ENCODE measurements around the gene SGK1. TPM values are rescaled to one million over a fixed set of nuclear protein-coding genes. Genes with fewer than 3 reads are reported as not detected.
A peak's percentile ranks its signal among the peaks of the same experiment; 100 is the strongest.
"Not testable (repeated sequence)": the region's sequence is repeated elsewhere in the genome, so short reads cannot be mapped to it uniquely, and the experiment has no call there.

SGK1 gene
- polyA plus RNA-seq, 10 donors: 24.1 to 42.8 (median 29.0) TPM

DNA sequence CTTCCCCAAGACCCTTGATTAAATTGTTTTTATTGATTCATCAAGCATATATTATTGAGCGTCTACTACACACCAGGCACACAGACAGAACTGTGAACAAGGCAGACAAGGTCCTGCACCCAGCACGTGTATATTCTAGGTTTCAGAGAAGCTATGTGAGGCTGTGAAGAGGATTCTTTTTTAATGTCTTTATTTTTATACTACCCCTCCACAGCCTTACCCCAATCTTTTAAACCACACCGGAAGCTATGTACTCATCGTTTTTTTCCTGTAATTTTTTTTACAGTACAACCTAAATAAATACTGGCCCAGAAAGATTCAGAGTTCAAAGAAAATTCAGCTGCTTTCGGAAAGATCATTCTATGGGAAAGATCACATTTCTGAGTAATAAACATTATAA lies 10.0 kb downstream of the SGK1 start:
- no peak for DNase-seq

DNA sequence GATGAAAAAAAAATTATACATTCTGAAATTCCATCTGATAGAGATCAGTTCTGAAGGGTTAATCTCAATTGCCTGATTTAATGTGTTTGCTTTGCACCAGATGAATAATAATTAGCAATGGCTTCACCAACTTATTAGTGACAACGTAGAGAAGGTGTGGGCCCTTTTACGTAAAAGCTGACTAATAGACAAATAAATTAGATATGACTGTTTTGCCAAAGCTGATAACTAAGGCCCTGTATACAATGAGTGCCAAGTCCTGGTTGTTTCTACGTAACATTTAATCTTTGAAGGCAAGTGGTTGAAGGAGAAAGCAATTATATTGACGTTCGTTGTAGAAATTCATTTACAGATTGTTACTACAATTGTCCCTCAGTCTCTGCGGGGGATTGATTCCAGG lies 10.8 kb downstream of the SGK1 start:
- no peak for DNase-seq

DNA sequence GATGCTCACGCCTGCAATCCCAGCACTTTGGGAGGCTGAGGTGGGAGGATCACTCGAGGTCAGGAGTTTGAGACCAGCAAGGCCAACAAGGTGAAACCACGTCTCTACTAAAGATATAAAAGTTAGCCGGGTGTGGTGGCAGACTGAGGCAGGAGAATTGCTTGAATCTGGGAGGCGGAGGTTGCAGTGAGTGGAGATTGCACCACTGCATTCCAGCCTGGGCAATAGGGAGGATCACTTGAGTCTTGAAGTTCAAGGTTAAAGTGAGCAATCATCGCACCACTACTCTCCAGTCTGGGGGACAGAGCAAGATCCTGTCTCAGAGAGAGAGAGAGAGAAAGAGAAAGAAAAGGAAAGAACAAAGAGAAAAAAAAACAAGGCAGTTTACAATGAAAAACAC lies 13.5 kb downstream of the SGK1 start:
- DNase-seq: not testable (repeated sequence)

DNA sequence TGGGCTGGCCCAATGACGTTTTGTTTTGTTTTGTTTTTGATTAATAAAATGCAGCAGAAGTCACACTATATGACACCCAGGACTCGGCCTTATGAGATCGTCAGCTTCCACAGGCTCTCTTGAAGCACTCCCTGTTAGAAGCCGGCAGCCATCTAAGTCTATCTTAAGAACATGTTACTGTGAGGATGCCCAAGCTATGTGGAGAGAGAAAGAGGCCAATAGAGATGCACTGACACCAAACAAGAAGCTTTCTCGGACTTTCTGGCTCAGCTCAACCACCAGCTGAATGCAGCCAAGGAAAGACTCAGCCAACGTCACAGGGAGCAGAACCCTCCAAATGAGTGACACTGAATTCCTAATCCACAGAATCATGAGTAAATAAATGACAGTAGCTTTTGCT lies 14.0 kb downstream of the SGK1 start:
- DNase-seq: no peak

DNA sequence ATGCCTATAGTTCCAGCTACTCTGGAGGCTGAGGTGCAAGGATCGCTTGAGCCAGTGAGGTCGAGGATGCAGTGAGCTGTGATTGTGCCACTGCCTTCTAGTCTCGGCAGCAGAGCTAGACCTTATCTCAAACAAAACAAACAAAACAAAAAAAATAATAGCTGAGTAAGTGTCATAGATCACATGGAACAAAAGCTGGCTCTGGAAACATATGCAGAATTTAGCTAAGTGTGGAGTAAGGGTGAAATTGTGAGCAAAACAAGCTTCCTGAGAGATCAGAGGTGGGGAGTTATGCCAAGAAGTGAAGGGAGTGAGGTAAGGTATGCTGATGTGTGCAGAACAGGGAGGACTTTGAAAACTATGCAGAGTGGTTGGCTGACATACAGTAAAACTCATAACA lies 18.7 kb downstream of the SGK1 start:
- DNase-seq: no peak

DNA sequence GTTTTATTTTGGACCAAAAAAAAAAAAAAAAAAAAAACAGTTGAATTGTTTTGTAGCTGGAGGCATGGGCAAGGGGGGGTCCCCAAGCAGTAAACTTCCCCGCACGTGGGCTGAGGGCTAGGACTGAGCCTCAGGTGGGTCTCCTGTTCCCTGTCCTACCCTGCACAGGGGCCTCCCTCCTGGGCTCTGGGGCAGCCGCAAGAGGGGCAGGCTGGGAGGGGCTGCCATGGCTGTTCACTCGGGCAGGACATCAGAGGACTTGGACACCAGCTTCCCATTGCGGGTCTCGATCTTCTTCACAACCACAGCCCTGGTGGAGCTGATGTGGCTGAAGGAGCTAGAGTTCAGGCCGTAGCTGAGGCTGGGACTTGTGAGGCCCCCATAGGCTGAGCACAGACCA lies 21.1 kb downstream of the SGK1 start:
- no peak for DNase-seq

DNA sequence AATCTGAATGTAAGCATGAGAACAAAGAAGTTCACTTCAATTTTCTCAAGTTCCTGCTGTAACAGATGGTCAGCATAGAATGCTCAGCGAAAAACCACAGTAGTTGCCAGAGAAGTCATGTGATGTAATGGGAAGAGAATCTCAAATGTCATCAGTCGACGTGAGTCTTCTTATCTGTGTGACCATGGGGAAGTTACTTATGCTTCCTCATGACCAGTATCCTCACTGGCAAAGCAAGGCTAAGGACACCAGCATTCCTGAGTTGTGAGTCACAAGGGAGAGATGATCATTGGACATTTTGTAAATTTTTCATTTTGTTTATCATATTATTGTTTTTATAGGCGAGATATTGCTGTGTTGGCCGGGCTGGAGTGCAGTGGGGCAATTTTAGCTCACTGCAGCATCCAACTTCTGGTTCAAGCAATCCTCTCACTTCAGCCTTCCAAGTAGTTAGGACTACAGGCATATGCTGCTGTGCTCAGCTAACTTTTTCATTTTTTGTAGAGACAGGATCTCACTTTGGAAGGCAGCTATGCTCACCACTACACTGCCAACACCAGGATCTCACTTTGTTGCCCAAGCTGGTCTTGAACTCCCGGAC lies 21.9 kb downstream of the SGK1 start:
- DNase-seq: peak; percentile 66 to 91 (median 84)

DNA sequence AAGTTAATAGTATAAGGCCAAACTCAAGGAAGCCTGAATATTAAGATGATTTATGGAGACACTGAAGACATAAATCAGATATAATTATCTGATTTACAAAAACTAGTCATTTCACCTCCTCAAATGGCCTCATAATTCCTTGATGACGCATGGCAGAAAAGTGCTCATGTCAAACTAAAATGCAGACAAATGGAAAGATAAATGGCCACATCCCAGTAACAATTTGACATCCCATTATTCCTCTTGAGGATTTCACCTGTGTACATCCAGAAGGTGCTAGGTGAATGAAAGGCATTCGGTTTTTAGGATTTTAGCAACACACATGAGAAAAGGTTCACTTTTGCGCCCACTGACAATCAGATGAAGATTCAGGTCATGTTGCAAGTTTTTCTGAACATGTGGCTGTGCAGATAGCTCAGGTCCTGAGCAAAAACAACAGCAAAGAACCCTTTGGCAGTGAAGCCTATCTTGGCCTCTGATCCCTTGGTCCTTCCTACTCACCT lies 24.2 kb downstream of the SGK1 start:
- no peak for DNase-seq

DNA sequence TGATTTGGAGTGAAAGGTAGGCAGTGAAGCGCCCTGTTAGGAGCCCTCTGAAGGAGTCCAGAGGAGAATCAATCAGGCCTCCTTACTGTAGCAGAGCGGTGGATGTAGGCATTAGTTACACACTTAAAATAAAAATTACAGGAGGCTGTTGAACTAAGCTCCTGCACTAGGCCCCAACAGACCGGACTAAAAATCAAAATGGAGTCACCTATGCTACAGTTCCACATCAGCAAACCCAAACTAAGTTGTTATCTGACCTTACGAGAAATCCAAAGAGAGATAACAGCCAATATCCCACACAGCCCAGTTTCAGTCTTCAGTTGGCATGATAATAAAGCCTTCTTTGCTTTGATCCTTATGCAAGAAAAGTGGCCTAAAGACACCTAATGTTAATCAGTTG lies 26.8 kb downstream of the SGK1 start:
- DNase-seq: no peak

DNA sequence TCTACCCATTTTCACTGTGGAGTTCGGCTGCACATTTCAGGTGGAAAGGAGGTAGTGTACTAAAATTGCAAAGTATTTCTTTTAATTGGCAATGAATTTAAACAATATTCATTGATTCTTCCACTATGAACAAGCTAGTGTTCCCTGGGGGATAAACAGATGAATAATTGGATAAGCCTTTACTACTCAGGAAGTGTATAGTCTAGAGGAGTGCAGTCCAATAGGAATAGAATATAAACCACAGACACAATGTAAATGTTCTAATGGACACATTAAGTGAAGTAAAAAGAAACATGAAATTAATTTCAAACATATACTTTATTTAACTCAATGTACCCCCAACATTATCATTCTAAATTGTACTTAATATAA lies 28.7 kb downstream of the SGK1 start:
- DNase-seq: no peak

DNA sequence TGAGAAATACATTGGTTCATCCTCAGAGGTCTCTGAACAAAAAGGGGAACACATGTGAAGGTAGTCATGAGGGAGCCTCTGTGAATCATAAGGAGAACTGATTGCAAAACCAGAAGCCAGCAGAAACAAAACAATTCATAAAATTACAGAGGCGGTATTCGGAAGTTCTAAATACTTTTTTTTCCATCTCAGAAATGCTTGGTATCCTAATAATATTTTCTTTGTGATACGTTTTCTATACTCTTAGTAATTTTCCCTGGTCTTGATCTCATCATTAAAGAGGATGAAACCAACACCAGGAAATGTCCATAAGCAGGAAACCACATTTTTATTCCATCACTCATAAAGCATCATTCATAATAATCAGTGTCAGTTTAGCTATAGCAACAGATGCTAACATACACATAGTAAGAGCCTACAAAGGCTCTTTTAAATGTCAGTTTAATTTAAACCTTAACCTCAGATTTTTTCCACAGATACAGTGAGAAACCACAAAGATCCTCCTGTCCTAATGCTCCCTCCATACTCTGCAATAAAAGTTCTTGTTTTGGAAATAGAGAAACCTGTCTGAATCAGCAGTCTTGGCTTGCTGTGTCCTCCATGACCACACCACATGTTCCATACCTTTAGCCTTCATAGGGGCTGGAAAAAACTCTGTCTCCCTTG lies 29.2 kb downstream of the SGK1 start:
- DNase-seq: peak; percentile 47 to 92 (median 73)

DNA sequence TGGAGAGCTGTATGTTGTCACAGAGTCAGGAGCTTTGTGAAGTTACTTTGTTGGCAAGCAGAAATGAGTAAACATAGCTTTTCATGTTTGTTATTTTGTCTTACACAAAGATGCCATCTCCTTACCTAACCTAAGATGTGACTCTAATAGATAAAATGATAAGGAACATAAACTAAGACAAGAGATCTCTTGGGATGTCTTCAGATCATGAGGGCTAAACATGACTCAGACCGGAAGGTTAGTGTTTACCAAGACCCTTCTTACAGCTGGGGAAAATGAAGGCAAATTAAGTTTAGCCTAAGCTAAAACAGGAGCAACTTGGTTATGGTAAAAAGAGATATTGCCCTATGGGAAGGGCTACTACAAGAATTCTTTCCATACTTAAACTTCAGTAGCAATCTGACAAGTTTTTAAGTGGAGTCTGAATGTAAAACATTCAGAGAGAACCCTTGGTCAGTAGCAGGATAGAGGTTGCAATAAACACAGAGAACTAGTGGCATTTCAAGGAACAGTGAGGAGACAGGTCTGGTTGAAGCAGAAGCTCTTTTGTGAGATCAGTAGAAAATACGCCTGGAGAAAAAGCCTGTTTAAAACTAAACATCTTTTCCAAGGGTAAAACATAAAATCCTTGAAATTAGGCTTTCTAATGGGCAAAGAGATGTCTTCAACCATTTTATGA lies 29.9 kb downstream of the SGK1 start:
- DNase-seq: peak in 1 of 3 donors; percentile 22

DNA sequence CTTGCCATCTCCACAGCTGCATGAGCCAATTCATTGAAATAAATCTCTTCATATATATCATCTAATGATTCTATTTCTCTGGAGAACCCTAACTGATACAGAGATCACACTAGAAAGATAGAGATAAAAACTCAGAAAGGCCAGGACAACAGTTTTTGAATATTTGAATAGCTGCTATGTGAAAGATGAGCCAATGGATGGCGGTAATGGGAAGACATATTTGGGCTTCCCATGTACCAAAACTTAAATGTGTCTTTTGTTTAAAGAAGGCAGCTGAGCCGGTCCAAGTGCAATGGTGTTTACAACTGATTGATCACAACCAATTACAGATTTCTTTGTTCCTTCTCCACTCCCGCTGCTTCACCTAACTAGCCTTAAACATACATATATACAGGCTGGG lies 35.1 kb downstream of the SGK1 start:
- DNase-seq: no peak

DNA sequence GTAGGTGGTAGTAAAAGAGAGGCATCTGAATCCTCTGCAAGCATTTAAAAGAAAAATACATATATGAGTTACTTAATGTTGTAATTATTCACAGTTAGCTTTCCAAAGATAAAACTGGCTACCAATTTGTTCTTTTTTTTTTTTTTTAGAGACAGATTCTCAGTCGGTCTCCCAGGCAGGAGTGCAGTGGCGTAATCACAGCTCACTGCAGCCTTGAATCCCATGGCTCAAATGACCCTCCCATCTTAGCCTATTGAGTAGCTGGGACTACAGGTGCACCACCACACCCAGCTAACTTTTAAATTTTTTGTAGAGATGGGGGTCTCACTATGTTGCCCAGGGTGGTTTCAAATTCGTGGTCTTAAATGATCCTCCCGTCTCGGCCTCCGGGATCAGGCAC lies 36.5 kb downstream of the SGK1 start:
- DNase-seq: no peak

DNA sequence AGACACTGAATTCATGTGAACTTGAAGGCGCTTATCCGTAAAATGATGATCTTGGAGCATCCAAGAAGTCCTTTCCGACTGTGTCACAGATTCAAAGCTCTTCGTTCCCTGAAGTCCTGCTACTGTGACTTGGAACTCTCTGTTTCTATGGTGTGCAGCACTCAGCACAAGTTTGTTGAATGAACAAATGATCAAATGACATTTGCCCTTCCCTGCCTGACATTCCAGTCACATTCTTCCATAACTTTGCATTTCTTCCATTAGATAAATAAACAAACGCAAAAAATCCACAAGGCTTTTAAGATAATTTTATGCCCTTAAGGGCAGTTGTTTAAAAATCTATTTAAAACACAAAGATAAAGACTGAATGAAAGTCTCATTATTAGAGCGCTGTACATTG lies 39.9 kb downstream of the SGK1 start:
- DNase-seq: no peak

DNA sequence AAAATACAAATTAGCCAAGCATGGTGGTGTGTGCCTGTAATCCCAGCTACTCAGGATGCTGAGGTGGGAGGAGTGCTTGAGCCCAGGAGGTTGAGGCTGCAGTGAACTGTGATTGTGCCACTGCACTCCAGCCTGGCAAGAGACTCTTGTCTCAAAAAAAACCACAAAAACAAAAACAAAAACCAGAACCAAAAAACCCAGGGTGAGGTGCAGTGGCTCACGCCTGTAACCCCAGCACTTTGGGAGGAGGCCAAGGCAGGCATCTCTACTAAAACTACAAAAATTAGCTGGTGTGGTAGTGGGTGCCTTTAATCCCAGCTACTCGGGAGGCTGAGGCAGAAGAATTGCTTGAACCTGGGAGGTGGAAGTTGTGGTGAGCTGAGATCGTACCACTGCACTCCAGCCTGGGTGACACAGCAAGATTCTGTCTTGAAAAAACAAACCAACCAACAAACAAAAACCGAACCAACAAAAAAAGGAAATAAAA lies 41.0 kb downstream of the SGK1 start:
- DNase-seq: not testable (repeated sequence)

DNA sequence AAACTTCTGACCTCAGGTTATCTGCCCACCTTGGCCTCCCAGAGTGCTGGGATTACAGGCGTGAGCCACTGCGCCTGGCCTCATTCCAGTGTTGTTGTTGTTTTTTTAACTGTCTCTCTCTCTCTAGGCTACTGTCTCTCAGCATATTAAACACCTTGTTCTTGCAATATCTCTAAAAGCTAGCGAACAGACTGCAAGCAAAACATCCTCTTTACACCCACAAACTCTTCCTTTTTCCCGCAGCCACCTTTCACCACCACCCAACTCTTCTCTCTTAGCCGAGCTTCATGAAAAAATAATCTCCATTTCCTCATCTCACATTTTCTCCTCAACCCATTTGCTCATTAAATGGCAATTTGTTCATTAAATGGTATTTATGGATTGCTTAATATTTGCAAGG lies 45.5 kb downstream of the SGK1 start:
- no peak for DNase-seq

DNA sequence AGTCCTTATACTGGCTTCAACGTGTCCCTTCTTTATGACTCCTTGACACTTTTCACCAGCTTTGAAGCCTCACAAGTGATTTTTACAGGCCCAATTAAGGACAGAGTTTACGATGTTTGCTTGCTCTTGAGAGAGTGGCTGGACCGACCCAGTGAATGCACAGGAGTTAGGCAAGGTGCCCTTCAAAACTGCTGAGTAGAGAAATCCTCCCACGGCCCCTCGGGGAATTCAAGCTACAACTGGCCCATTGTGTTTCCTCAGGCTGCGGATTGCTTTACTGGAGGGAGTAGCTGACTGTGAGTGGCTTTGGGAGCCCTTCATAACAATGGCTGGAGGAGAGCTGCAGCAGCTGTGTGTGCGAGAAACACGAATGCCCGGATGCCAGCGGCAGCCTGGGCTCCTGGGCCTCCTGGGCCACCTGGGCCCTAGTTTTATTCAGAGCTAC lies 50.0 kb downstream of the SGK1 start:
- DNase-seq: no peak

DNA sequence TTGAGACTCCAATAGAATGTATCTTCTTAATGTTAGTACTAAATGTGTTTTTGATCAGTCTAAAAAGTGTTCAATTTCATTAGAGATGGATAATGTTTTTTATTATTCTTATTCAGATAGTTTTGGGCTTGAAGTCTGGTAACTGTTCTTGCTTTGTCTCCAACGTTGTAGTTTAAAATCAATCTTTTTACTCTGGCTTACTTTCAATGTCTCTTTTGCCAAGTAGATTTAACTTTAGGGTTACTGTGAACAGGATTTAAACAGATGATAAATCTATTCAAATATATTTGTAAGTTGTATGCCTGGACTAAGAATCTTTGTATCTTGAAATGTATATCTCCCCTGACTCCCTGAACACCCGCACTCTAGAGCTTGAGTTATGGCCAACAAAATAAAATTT lies 51.1 kb downstream of the SGK1 start:
- DNase-seq: peak in 1 of 3 donors; percentile 55

DNA sequence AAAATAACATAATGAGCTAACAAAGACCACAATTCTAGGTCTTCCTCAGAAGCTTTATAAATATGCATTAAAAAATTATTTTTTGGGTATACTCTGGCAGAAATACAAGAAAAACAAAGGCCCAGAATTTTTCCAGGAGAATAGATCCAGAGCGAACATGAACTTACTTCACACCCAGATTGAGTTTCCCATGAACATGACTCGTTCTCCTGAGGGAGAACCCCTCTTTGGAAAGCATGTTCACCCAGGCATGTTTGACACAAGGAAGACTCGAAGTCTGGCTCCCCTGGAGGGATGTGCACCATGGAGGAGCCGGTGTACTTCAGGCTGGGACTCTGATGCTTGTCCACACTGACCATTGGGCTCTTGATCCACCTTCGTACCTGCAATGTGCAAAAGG lies 56.1 kb downstream of the SGK1 start:
- DNase-seq: no peak

DNA sequence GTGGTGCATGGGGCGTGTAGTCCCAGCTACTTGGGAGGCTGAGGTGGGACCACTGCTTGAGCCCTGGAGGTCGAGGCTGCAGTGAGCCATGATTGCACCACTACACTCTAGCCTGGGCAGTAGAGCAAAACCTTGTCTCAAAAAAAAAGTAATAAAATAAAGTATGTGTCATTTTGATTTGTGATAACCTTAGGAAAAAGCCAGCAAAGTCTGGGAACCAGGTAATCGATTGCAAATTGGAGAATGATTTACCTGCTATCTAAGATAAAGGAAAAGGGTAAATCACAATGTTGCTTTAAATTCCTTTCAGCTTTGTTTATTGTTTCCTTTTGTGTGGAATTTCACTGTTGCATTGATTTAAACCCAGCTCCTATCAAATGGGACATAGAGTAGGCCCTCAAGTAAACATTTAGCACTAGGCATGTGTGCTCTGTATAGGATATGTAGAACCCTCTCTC lies 59.0 kb downstream of the SGK1 start:
- DNase-seq: no peak

DNA sequence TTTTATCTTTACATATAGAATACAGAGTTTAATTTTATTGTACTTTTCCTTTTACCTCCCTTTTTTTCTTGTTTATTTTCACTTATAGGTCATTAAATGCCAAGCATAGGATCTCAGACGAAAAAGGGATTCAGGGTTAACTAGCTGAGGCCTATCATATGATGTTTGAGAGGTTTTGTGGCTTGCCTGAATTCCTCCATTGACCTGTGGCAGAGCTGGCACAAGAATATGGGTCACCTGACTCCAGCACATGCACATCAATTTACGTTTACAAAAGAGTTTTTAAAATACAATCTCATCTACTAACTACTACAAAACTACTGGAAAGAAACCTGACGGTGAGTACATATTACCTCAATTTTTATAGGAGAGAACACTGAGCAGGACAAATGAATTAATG lies 60.4 kb downstream of the SGK1 start:
- DNase-seq: no peak

DNA sequence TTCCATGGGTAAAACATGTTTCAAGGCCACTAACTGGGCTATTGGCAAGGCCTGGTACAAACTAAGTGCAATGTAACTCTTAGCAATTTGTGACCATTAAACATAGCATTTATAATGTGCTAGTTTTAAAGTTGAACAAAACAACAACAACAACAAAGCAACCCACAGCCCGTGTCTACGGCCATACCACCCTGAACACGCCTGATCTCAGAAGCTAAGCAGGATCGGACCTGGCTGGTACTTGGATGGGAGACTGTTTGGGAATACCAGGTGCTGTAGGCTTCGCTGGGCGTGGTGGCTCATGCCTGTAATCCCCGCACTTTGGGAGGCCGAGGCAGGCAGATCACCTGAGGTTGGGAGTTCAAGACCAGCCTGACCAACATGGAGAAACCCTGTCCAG lies 61.0 kb downstream of the SGK1 start:
- DNase-seq: no peak

Measured in muscle of back (tissue), 11 donors.